Neural progenitor cell (in vitro differentiated cells): ENCODE data around the gene IL6ST. TPM values are rescaled to one million over a fixed set of nuclear protein-coding genes. Genes with fewer than 3 reads are reported as not detected.

ENCODE experiments used
- DNase-seq: peaks from one replicate; pipeline ENCODE4 v3.0.0-alpha.2; 2016; ENCODE audit warnings: low spot score
- H2AFZ ChIP-seq: fragments of 200-600 bp; sonication (generic); replicated peaks from 2 replicates; pipeline ENCODE4 v1.6.1; 2016; ENCODE audit warnings: antibody characterized with exemption
- H3F3A ChIP-seq: fragments of 200-600 bp; sonication (generic); 2 replicates; pipeline ENCODE4 v1.6.1; 2016; ENCODE audit warnings: antibody characterized with exemption, low read depth
- H3K27ac ChIP-seq: fragments of 200-600 bp; sonication (generic); 2 replicates; pipeline ENCODE4 v1.5.1; 2016; ENCODE audit warnings: mild to moderate bottlenecking
- H3K27me3 ChIP-seq: fragments of 200-600 bp; sonication (generic); 2 replicates; pipeline ENCODE4 v1.6.1; 2016; ENCODE audit warnings: mild to moderate bottlenecking, moderate library complexity
- H3K36me3 ChIP-seq: fragments of 200-600 bp; sonication (generic); 2 replicates; pipeline ENCODE4 v1.5.1; 2016
- H3K4me1 ChIP-seq: fragments of 200-600 bp; sonication (generic); 2 replicates; pipeline ENCODE4 v1.6.1; 2016; ENCODE audit warnings: mixed run types
- H3K4me2 ChIP-seq: fragments of 200-600 bp; sonication (generic); 2 replicates; pipeline ENCODE4 v1.6.1; 2016
- H3K4me3 ChIP-seq: fragments of 200-600 bp; sonication (generic); 2 replicates; pipeline ENCODE4 v1.5.1; 2016
- H3K79me2 ChIP-seq: fragments of 200-600 bp; sonication (generic); 2 replicates; pipeline ENCODE4 v1.6.1; 2016; ENCODE audit warnings: low read depth
- H3K9ac ChIP-seq: fragments of 200-600 bp; sonication (generic); 2 replicates; pipeline ENCODE4 v1.6.1; 2016
- H3K9me3 ChIP-seq: fragments of 200-600 bp; sonication (generic); 2 replicates; pipeline ENCODE4 v1.5.1; 2016; ENCODE audit warnings: low read depth
- H4K20me1 ChIP-seq: fragments of 200-600 bp; sonication (generic); 2 replicates; pipeline ENCODE4 v1.6.1; 2016; ENCODE audit warnings: low read depth
- H3K27ac Mint-ChIP-seq: 3 replicates; pipeline ENCODE4 v1.8.0; 2021; ENCODE audit warnings: mixed read lengths
- H3K27me3 Mint-ChIP-seq: 2 replicates; pipeline ENCODE4 v1.8.0; 2022; ENCODE audit warnings: low read depth, mild to moderate bottlenecking, inconsistent platforms, moderate library complexity, mixed read lengths; ENCODE audit not compliant: insufficient read depth
- H3K36me3 Mint-ChIP-seq: 3 replicates; pipeline ENCODE4 v1.8.0; 2021; ENCODE audit warnings: mixed read lengths
- H3K4me1 Mint-ChIP-seq: 3 replicates; pipeline ENCODE4 v1.8.0; 2021; ENCODE audit warnings: mixed read lengths
- H3K4me3 Mint-ChIP-seq: 3 replicates; pipeline ENCODE4 v1.8.0; 2021; ENCODE audit warnings: mild to moderate bottlenecking, moderate library complexity, mixed read lengths
- H3K9me3 Mint-ChIP-seq: 3 replicates; pipeline ENCODE4 v1.8.0; 2020; ENCODE audit warnings: mixed read lengths
- EZH2 ChIP-seq: fragments of 200-600 bp; sonication (generic); IDR thresholded peaks from 2 replicates; pipeline ENCODE4 v1.6.1; 2017; ENCODE audit warnings: antibody characterized with exemption, mild to moderate bottlenecking, moderate library complexity
- EZH2phosphoT487 ChIP-seq: fragments of 200-600 bp; sonication (generic); IDR thresholded peaks from 2 replicates; pipeline ENCODE4 v1.6.1; 2017; ENCODE audit warnings: antibody characterized with exemption
- total RNA-seq: library from RNA; depleted of rRNA; stranded (reverse); fragments of >200 nt; gene quantifications from 2 replicates; pipeline ENCODE4 v1.2.3, GENCODE V29; 2015; ENCODE audit warnings: low replicate concordance
- TF ChIP-seq, protein P1 (sequence below): fragments of 200-600 bp; sonication (generic); IDR thresholded peaks from 2 replicates; pipeline ENCODE4 v1.5.1; 2017; ENCODE audit warnings: antibody characterized with exemption, mild to moderate bottlenecking

The IL6ST gene
- total RNA-seq, 1 donor from 2014 or later, result 54.6 TPM

DNA sequence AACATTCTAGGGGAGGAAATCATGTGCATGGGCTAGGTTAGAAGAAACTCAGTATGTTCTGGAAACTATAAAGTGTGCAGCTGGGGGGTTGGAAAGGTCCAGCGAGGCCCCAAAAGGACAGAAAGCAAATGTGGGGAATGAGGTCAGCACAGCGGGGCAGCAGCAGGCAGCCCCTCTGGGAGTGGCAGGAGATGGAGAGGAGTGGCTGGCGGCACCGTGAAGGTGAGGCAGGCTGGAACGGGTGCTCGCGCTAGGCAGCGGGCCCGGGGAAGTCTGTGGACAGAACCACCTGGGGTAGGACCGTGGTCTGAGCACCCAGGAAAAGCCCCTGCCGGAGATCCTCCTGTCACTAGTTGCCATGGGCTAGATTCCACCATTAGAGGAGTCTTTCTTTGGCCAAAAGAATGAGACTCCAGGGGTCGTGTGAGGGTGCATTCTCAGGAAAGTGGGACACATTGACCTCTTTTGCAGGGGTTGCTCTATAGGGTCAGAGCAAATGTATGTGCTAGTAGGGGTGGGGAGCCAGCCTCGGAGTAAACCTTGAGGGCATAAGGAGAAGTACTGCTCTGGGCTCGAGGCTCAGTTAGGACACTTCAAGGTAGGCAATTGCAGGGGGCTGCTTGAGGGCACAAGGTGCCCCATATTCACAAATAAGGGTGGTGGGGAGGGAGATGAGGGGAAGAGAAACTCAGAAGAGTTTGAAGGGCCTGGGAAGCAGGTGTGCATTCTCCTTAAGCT, 61.2 kb downstream of the IL6ST start:
- TF ChIP-seq EZH2, result no peak
- no peak for TF ChIP-seq EZH2phosphoT487
- TF ChIP-seq, protein P1, sequence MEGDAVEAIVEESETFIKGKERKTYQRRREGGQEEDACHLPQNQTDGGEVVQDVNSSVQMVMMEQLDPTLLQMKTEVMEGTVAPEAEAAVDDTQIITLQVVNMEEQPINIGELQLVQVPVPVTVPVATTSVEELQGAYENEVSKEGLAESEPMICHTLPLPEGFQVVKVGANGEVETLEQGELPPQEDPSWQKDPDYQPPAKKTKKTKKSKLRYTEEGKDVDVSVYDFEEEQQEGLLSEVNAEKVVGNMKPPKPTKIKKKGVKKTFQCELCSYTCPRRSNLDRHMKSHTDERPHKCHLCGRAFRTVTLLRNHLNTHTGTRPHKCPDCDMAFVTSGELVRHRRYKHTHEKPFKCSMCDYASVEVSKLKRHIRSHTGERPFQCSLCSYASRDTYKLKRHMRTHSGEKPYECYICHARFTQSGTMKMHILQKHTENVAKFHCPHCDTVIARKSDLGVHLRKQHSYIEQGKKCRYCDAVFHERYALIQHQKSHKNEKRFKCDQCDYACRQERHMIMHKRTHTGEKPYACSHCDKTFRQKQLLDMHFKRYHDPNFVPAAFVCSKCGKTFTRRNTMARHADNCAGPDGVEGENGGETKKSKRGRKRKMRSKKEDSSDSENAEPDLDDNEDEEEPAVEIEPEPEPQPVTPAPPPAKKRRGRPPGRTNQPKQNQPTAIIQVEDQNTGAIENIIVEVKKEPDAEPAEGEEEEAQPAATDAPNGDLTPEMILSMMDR, result no peak
- no peak overlapping the region for H2AFZ ChIP-seq
- H3K27me3 Mint-ChIP-seq, result no peaks in the 10 kb centered on the region
- H3K9ac ChIP-seq, result no peak overlapping the region
- no peaks in the 10 kb centered on the region for H3K9me3 ChIP-seq
- no peaks in the 10 kb centered on the region for H3K4me1 ChIP-seq
- no peak overlapping the region for H3K4me3 Mint-ChIP-seq
- no peaks in the 10 kb centered on the region for H3K4me1 Mint-ChIP-seq
- H3K9me3 Mint-ChIP-seq, result no peaks in the 10 kb centered on the region
- DNase-seq, result no peak
- no peaks in the 10 kb centered on the region for H3K27me3 ChIP-seq
- no peaks in the 10 kb centered on the region for H4K20me1 ChIP-seq
- no peak overlapping the region for H3K4me3 ChIP-seq
- no peaks in the 10 kb centered on the region for H3F3A ChIP-seq
- peak overlapping the region; percentile 38 for H3K27ac Mint-ChIP-seq
- H3K27ac ChIP-seq, result no peak overlapping the region
- no peak overlapping the region for H3K4me2 ChIP-seq
- H3K36me3 ChIP-seq, result no peaks in the 10 kb centered on the region
- no peaks in the 10 kb centered on the region for H3K36me3 Mint-ChIP-seq
- no peaks in the 10 kb centered on the region for H3K79me2 ChIP-seq

DNA sequence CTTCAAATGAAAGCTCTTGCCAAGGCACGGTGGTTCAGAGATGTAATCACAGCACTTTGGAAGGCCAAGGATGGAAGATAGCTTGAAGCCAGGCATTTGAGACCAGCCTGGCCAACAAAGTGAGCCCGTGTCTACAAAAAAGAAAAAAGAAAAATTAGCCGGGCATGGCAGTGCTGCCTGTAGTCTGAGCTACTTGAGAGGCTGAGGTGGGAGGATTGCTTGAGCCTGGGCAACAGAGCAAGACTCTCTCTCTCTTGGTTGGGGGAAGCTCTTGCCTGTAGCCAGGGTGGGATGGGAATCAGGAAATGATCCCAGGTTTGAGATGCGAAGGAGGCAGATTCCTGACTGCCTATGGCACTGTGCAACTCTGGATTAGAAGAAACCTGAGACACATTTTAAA, 62.1 kb downstream of the IL6ST start:
- no peak for DNase-seq
- no peaks in the 10 kb centered on the region for H3K4me1 Mint-ChIP-seq
- TF ChIP-seq, protein P1, result no peak

DNA sequence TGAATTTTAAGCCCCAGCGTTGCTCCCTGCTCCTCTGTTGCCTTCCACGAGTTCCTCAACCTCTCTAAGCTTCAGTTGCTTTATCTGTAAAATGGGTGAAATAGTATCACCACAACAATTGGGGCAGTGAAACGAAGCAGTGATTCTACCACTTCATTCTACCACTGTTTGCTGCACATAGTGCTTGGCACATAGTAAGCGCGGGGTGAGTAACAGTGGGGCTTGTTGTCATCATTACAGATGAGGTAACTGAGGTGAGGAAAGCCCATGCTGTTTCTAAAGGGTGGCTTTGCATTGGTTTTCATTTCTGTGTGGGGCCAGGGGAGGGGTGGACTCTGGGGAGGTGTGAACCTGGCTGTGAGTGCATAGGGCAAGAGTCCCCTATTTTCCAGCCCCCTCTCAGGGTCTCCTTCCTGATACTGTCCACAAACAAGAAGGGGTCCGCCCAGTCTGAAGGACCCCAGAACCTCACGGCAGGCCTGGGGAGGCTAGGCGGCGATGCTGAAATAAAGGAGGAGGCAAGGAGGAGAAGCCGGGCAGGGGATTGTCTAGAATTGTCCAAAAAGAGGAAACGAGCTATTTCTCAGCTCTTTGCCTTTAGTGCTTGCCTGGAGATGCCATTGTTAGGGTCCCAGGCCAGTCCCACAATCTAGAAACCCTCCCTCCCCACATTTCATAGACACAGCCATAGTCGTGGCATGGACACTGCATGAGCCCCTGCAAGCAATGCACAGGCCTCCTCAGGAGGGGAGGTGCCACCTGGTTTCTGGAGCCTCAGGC, 65.6 kb downstream of the IL6ST start:
- H3K4me2 ChIP-seq, result no peak overlapping the region
- H2AFZ ChIP-seq, result no peak overlapping the region
- H3K9ac ChIP-seq, result no peak overlapping the region
- H3K27ac ChIP-seq, result no peak overlapping the region
- Mint-ChIP-seq H3K27me3 (no peaks in the 10 kb centered on the region), H3K27ac (no peak overlapping the region), H3K36me3 (no peaks in the 10 kb centered on the region), H3K4me3 (no peak overlapping the region), H3K9me3 (no peaks in the 10 kb centered on the region), H3K4me1 (no peaks in the 10 kb centered on the region)
- H3K9me3 ChIP-seq, result no peaks in the 10 kb centered on the region
- DNase-seq, result no peak
- TF ChIP-seq EZH2phosphoT487 (no peak), EZH2 (no peak)
- TF ChIP-seq, protein P1, result no peak
- no peaks in the 10 kb centered on the region for H3K79me2 ChIP-seq
- H3F3A ChIP-seq, result no peaks in the 10 kb centered on the region
- H4K20me1 ChIP-seq, result no peaks in the 10 kb centered on the region
- H3K27me3 ChIP-seq, result no peaks in the 10 kb centered on the region
- H3K36me3 ChIP-seq, result no peaks in the 10 kb centered on the region
- no peak overlapping the region for H3K4me3 ChIP-seq
- no peaks in the 10 kb centered on the region for H3K4me1 ChIP-seq

More for the DNA sequence above, 62.1 kb downstream of the IL6ST start:
- Mint-ChIP-seq H3K4me3 (no peak overlapping the region), H3K27me3 (no peaks in the 10 kb centered on the region), H3K9me3 (no peaks in the 10 kb centered on the region), H3K36me3 (no peaks in the 10 kb centered on the region), H3K27ac (no peak overlapping the region)
- no peaks in the 10 kb centered on the region for H3K9me3 ChIP-seq
- H3K4me3 ChIP-seq, result no peak overlapping the region
- H3K79me2 ChIP-seq, result no peaks in the 10 kb centered on the region
- H3K4me1 ChIP-seq, result no peaks in the 10 kb centered on the region
- no peak overlapping the region for H3K9ac ChIP-seq
- H3K27me3 ChIP-seq, result no peaks in the 10 kb centered on the region
- H3F3A ChIP-seq, result no peaks in the 10 kb centered on the region
- no peak overlapping the region for H3K27ac ChIP-seq
- H4K20me1 ChIP-seq, result no peaks in the 10 kb centered on the region
- no peak overlapping the region for H2AFZ ChIP-seq
- no peaks in the 10 kb centered on the region for H3K36me3 ChIP-seq
- H3K4me2 ChIP-seq, result no peak overlapping the region
